OCI-LY7 (cell line): Measurements from ENCODE around the gene TPPP. TPM values are rescaled to one million over a fixed set of nuclear protein-coding genes. Genes with fewer than 3 reads are reported as not detected.

Source experiments
- BruUV-seq: library from RNA; stranded (reverse); fragments of 400-500 nt; replicated peaks from 2 replicates; lab custom pipeline; 2021; lab: Mats Ljungman, UMichigan
- CTCF ChIA-PET: fragments of 300-600 bp; sonication (Branson Sonifier 250); formaldehyde crosslinking; loops from one replicate; lab custom pipeline; 2022; ENCODE audit warnings: antibody characterized with exemption; ENCODE audit not compliant: unreplicated experiment; lab: Charles Lee
- POLR2A ChIA-PET: fragments of 300-600 bp; sonication (Branson Sonifier 250); formaldehyde crosslinking; loops from one replicate; lab custom pipeline; 2022; ENCODE audit warnings: antibody characterized with exemption; lab: Charles Lee
- DNase-seq: peaks from one replicate; pipeline ENCODE4 v3.0.0-alpha.2; 2015; ENCODE audit warnings: low spot score
- H2AFZ ChIP-seq: fragments of 200-600 bp; sonication (generic), shearing (Covaris generic); 2 replicates; pipeline ENCODE4 v1.6.1; 2014; ENCODE audit warnings: mild to moderate bottlenecking, antibody characterized with exemption, low read length, moderate library complexity
- H3K27ac ChIP-seq: fragments of 200-600 bp; sonication (generic); 2 replicates; pipeline ENCODE4 v1.5.1; 2014; ENCODE audit warnings: mixed run types, low read depth, mild to moderate bottlenecking, moderate library complexity, low read length, inconsistent platforms; ENCODE audit not compliant: poor library complexity, severe bottlenecking
- H3K36me3 ChIP-seq: fragments of 200-600 bp; sonication (generic); 2 replicates; pipeline ENCODE4 v1.6.1; 2014; ENCODE audit warnings: mild to moderate bottlenecking, antibody characterized with exemption, low read length, moderate library complexity, mixed read lengths; ENCODE audit not compliant: insufficient read depth
- H3K4me1 ChIP-seq: fragments of 200-600 bp; sonication (generic); 2 replicates; pipeline ENCODE4 v1.5.1; 2014; ENCODE audit warnings: mild to moderate bottlenecking, low read length; ENCODE audit not compliant: insufficient read depth, poor library complexity, severe bottlenecking
- H3K4me2 ChIP-seq: fragments of 200-600 bp; sonication (generic); 2 replicates; pipeline ENCODE4 v1.6.1; 2014; ENCODE audit warnings: mild to moderate bottlenecking, low read length
- H3K4me3 ChIP-seq: fragments of 200-600 bp; sonication (generic); 2 replicates; pipeline ENCODE4 v1.5.1; 2014; ENCODE audit warnings: mild to moderate bottlenecking, low read depth, low read length; ENCODE audit not compliant: poor library complexity, severe bottlenecking
- H3K79me2 ChIP-seq: fragments of 200-600 bp; sonication (generic); 2 replicates; pipeline ENCODE4 v1.6.1; 2016; ENCODE audit warnings: low read depth, mild to moderate bottlenecking, low read length, moderate library complexity, mixed read lengths; ENCODE audit not compliant: insufficient read depth
- H3K9me2 ChIP-seq: fragments of 200-600 bp; sonication (generic); 2 replicates; pipeline ENCODE4 v1.6.1; 2016; ENCODE audit warnings: mild to moderate bottlenecking, low read length, mixed read lengths; ENCODE audit not compliant: insufficient read depth
- H3K9me3 ChIP-seq: fragments of 200-600 bp; sonication (generic); 2 replicates; pipeline ENCODE4 v1.6.1; 2014; ENCODE audit warnings: mild to moderate bottlenecking, mixed run types, low read length, mixed read lengths
- H4K20me1 ChIP-seq: fragments of 200-600 bp; sonication (generic); 2 replicates; pipeline ENCODE4 v1.6.1; 2014; ENCODE audit warnings: mild to moderate bottlenecking, antibody characterized with exemption, low read length, moderate library complexity, mixed read lengths; ENCODE audit not compliant: insufficient read depth
- EZH2phosphoT487 ChIP-seq: fragments of 200-600 bp; sonication (generic); IDR thresholded peaks from 2 replicates; pipeline ENCODE4 v1.6.1; 2018; ENCODE audit warnings: low read depth, borderline replicate concordance, mild to moderate bottlenecking, mixed run types, antibody characterized with exemption, low read length, moderate library complexity, mixed read lengths
- intact Hi-C: fragments of 100-400 bp; cut with micrococcal nuclease; formaldehyde crosslinking; loops from one replicate; pipeline ENCODE4 v1.10.0; 2022; ENCODE audit not compliant: unreplicated experiment
- total RNA-seq, 2 experiments: library from RNA; depleted of rRNA in 1 of 2; stranded (reverse); fragments of >200 nt in 1 of 2; shearing (Covaris generic) in 1 of 2; gene quantifications; 2 replicates each; pipeline ENCODE4 v1.2.3, GENCODE V29; 2014 to 2022
- TF ChIP-seq, protein P1 (sequence below): fragments of 200-600 bp; sonication (generic); conservative IDR thresholded peaks from 2 replicates; pipeline ENCODE4 v1.5.1; 2014; ENCODE audit warnings: mild to moderate bottlenecking, antibody characterized with exemption, low read length, moderate library complexity, mixed read lengths

TPPP gene
- total RNA-seq, 2 experiments from 2014 or later: not detected

DNA sequence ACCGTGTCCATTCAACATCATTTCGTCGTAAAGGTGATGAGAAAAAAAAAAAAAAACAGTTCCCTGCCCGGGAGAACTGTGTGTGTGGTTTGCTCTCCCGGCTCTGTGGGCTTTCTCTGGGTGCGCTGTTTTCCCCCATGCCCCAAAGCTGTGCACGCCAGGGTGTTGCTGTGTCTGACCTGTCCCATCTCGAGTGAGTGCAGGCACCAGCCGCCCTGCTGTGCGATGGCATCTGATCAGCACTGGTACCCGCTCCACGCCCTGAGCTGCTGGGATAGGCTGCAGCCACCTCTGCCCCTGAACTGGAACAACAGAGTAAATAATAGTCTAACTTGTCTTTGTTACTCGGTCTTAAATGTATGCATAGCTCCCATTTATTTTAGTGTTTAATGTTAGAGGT lies 47.7 kb downstream of the TPPP start:
- no peaks in the 10 kb centered on the region for H4K20me1 ChIP-seq
- DNase-seq: no peak
- H3K27ac ChIP-seq: no peak overlapping the region
- peaks cover 15% of the 10 kb centered on the region for H3K4me1 ChIP-seq
- H3K4me3 ChIP-seq: no peak overlapping the region
- no peak overlapping the region for H3K4me2 ChIP-seq
- H3K9me3 ChIP-seq: 0 out of 2 replicates have a peak, but pooled peaks cover 17% of the 10 kb centered on the region
- CTCF ChIA-PET: no interaction called here
- H3K9me2 ChIP-seq: no peaks in the 10 kb centered on the region
- no TSS peak for BruUV-seq
- POLR2A ChIA-PET: no interaction called here
- no peak overlapping the region for H2AFZ ChIP-seq
- intact Hi-C loops: no loop called here
- peaks cover 88% of the 10 kb centered on the region for H3K36me3 ChIP-seq
- H3K79me2 ChIP-seq: no peaks in the 10 kb centered on the region
- no peak for TF ChIP-seq EZH2phosphoT487
- TF ChIP-seq, protein P1, sequence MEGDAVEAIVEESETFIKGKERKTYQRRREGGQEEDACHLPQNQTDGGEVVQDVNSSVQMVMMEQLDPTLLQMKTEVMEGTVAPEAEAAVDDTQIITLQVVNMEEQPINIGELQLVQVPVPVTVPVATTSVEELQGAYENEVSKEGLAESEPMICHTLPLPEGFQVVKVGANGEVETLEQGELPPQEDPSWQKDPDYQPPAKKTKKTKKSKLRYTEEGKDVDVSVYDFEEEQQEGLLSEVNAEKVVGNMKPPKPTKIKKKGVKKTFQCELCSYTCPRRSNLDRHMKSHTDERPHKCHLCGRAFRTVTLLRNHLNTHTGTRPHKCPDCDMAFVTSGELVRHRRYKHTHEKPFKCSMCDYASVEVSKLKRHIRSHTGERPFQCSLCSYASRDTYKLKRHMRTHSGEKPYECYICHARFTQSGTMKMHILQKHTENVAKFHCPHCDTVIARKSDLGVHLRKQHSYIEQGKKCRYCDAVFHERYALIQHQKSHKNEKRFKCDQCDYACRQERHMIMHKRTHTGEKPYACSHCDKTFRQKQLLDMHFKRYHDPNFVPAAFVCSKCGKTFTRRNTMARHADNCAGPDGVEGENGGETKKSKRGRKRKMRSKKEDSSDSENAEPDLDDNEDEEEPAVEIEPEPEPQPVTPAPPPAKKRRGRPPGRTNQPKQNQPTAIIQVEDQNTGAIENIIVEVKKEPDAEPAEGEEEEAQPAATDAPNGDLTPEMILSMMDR: no peak

DNA sequence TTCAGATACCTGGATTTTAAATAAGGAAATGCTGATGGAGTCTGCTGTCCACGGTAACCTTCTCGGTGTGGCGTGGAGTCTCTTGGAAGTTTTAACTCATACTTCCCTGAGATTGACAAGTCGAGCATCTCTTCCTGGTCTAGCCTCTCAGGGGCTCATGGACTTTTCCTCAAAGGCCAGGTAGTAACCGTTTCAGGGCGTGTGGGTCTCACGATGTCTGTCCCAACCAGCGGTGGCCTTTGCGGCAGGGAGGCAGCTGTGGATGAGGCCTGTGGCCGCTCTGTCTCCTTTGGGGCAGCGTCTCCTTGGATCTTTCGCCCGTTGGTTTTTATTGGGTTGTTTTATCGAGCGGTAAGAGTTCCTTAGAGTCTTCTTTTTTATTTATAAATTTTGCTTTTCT lies 48.2 kb downstream of the TPPP start:
- Histone ChIP-seq H3K4me1 (peaks cover 15% of the 10 kb centered on the region), H3K27ac (no peak overlapping the region), H4K20me1 (no peaks in the 10 kb centered on the region), H3K4me3 (no peak overlapping the region), H3K4me2 (no peak overlapping the region), H2AFZ (no peak overlapping the region), H3K36me3 (peaks cover 90% of the 10 kb centered on the region), H3K9me2 (no peaks in the 10 kb centered on the region), H3K79me2 (no peaks in the 10 kb centered on the region), H3K9me3 (0 out of 2 replicates have a peak, but pooled peaks cover 14% of the 10 kb centered on the region)
- intact Hi-C loops: no loop called here
- ChIA-PET CTCF (no interaction called here), POLR2A (no interaction called here)
- TF ChIP-seq, protein P1: no peak
- no peak for TF ChIP-seq EZH2phosphoT487
- no peak for DNase-seq
- no TSS peak for BruUV-seq

DNA sequence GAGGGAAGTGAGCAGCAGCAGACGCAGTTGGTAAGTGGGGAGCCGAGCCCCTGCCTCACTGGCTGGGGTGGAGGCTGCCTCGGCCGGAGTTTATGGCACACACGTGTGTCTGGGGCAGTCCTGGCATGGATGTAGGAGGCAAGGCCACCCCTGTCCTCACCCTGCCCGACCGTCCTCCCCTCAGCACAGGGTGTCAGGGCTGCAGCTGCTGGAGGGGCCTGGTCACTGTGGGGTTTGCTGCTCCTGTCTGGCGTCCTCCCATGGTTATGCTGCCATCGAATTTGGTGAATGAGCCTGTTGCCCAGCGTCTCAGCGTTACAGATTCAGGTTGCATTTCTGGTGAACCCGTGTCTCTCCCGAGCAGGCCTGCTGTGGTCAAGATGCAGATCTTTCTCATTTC lies 48.6 kb downstream of the TPPP start:
- intact Hi-C loops: no loop called here
- H3K79me2 ChIP-seq: no peaks in the 10 kb centered on the region
- no peak overlapping the region for H3K27ac ChIP-seq
- BruUV-seq: no TSS peak
- no peak for TF ChIP-seq EZH2phosphoT487
- TF ChIP-seq, protein P1: no peak
- H3K4me1 ChIP-seq: peaks cover 15% of the 10 kb centered on the region
- no peak overlapping the region for H3K4me3 ChIP-seq
- no peak for DNase-seq
- no peak overlapping the region for H3K4me2 ChIP-seq
- peaks cover 90% of the 10 kb centered on the region for H3K36me3 ChIP-seq
- no peak overlapping the region for H2AFZ ChIP-seq
- ChIA-PET POLR2A (no interaction called here), CTCF (no interaction called here)
- H3K9me3 ChIP-seq: 0 out of 2 replicates have a peak, but pooled peaks cover 11% of the 10 kb centered on the region
- no peaks in the 10 kb centered on the region for H3K9me2 ChIP-seq
- no peaks in the 10 kb centered on the region for H4K20me1 ChIP-seq
